Lower leg skin (tissue), 3 donors: Measurements from ENCODE around the gene GDF11.

Experiments used
- CTCF ChIP-seq, 3 donors: fragments of 450-650 bp; IDR thresholded peaks; one replicate each; pipeline ENCODE4 v1.5.1; 2016; ENCODE audit warnings: antibody characterized with exemption in 3 of 3, mild to moderate bottlenecking in 3 of 3, moderate library complexity in 2 of 3
- POLR2A ChIP-seq, 2 donors: fragments of 450-650 bp; IDR thresholded peaks; one replicate each; pipeline ENCODE4 v1.6.1; 2016 to 2017; ENCODE audit warnings: antibody characterized with exemption in 2 of 2, mild to moderate bottlenecking in 1 of 2, moderate library complexity in 1 of 2

- TF ChIP-seq CTCF (IDR thresholded peaks at IDR 0.05) (no peak), POLR2A (IDR thresholded peaks at IDR 0.05) (no peak)
Observed at GRCh38 chr12:55720894-55721444, 22.0 kb upstream of the GDF11 start.
